ENCODE results near the gene GRIK4. TPM values are rescaled to one million over a fixed set of nuclear protein-coding genes. Genes with fewer than 3 reads are reported as not detected.

The GRIK4 gene
- total and polyA plus RNA-seq, 2 donors (not counting 1 experiment from before 2014, with no cell fraction given): 0.12 to 0.27 TPM

DNA sequence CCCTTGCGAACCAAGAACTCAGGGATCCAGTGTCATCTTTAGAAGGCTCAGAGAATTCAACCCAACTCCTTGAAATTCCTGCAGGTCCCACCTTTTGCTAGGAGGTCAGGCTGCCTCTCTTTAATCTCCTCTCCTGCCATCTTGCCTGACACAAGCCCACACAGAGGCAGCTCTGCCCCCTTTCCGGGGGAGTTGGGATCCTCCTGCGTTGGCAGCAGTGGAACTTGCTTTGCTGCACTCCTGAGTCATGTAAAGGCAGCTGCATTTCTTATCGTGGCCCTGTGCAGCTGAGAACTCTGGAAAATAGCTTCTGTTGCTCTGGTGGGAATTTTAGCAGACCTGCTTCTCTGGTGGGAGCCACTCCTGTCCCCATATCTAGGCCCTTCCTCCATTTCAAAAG is 370.0 kb downstream of the GRIK4 start:
- H3K4me1 Mint-ChIP-seq: no peaks in the 10 kb centered on the region
- H3K27me3 Mint-ChIP-seq: peaks cover 28% of the 10 kb centered on the region
- intact Hi-C loops (cut with micrococcal nuclease): no loop called here
- Histone ChIP-seq H3K9me3 (ENCODE audit: control extremely low read depth in 1 of 3, control insufficient read depth in 2 of 3, insufficient read depth in 1 of 3, low read length in 2 of 3) (no peaks in the 10 kb centered on the region), H3K27me3 (replicated peaks in 1 of 4; ENCODE audit: control extremely low read depth in 1 of 4, control insufficient read depth in 3 of 4, insufficient read depth in 4 of 4, low read length in 3 of 4) (no peaks in the 10 kb centered on the region), H3K4me3 (ENCODE audit: control extremely low read depth in 1 of 5, extremely low read depth in 1 of 5, insufficient read depth in 1 of 5, low read depth in 2 of 5, low read length in 4 of 5) (no peak overlapping the region), H3K27ac (ENCODE audit: low read length in 2 of 2) (no peak overlapping the region), H2AFZ (ENCODE audit: insufficient read depth, low read depth, low read length, poor library complexity, severe bottlenecking) (no peak overlapping the region), H3K36me3 (replicated peaks in 1 of 2; ENCODE audit: control extremely low read depth in 1 of 2, control insufficient read depth in 1 of 2, extremely low read depth in 1 of 2, insufficient read depth in 2 of 2, low read length in 1 of 2) (no peaks in the 10 kb centered on the region), H3K79me2 (ENCODE audit: control insufficient read depth, insufficient read depth, low read length) (no peaks in the 10 kb centered on the region), H3K9ac (ENCODE audit: low read length) (no peak overlapping the region), H4K20me1 (ENCODE audit: control insufficient read depth, insufficient read depth, low read length, poor library complexity, severe bottlenecking) (no peaks in the 10 kb centered on the region), H3K4me2 (replicated peaks; ENCODE audit: low read depth, low read length, poor library complexity, severe bottlenecking) (no peak overlapping the region), H3K4me1 (ENCODE audit: control insufficient read depth in 2 of 2, insufficient read depth in 2 of 2, low read length in 2 of 2) (no peaks in the 10 kb centered on the region)
- H3K4me3 Mint-ChIP-seq: no peak overlapping the region
- H3K27ac Mint-ChIP-seq: no peak overlapping the region
- no peak for DNase-seq
- POLR2A ChIA-PET: no interaction called here
- 73% methylated on average over 4 of the region's 4 CpGs for WGBS (ENCODE audit: insufficient coverage)
- ATAC-seq (ENCODE audit: low read depth): no peak
- CTCF ChIA-PET: interaction anchor here (1.1 kb wide), 1 partner anchor 401 kb away, joined by 3 read pairs; no protein-coding TSS in a partner anchor
- no peaks in the 10 kb centered on the region for H3K9me3 Mint-ChIP-seq (ENCODE audit: insufficient read depth)
- no peak for TF ChIP-seq EZH2 (IDR thresholded peaks at IDR 0.05; ENCODE audit: borderline replicate concordance, insufficient read depth, low read depth, low read length, poor library complexity, severe bottlenecking)
- TF ChIP-seq, protein P1, sequence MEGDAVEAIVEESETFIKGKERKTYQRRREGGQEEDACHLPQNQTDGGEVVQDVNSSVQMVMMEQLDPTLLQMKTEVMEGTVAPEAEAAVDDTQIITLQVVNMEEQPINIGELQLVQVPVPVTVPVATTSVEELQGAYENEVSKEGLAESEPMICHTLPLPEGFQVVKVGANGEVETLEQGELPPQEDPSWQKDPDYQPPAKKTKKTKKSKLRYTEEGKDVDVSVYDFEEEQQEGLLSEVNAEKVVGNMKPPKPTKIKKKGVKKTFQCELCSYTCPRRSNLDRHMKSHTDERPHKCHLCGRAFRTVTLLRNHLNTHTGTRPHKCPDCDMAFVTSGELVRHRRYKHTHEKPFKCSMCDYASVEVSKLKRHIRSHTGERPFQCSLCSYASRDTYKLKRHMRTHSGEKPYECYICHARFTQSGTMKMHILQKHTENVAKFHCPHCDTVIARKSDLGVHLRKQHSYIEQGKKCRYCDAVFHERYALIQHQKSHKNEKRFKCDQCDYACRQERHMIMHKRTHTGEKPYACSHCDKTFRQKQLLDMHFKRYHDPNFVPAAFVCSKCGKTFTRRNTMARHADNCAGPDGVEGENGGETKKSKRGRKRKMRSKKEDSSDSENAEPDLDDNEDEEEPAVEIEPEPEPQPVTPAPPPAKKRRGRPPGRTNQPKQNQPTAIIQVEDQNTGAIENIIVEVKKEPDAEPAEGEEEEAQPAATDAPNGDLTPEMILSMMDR (IDR thresholded peaks at IDR 0.05): no peak

DNA sequence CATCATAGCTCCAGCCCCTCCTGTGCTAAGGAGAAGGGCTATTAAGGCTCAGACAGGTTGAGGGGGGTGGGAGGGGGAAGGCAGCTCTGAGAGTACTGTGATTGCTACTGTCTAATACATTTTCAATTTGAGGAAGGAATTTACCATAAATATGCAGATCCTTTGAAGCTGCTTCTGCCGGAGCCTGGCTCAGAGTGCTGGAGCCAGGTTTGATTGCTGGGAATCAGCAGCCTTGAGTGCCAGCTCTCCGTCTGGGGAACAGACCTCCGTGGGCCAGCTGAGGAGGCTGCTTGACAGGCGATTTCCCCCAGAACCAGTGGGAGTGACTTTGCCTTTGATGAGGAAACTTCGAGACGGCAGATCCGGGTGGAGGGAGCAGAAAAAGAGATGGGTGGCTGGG is 370.6 kb downstream of the GRIK4 start:
- H3K27ac ChIP-seq (ENCODE audit: low read length in 2 of 2): no peak overlapping the region
- ATAC-seq (ENCODE audit: low read depth) (no peak), DNase-seq (no peak)
- Mint-ChIP-seq H3K27ac (no peak overlapping the region), H3K27me3 (peaks cover 32% of the 10 kb centered on the region), H3K4me1 (no peaks in the 10 kb centered on the region), H3K4me3 (no peak overlapping the region), H3K9me3 (ENCODE audit: insufficient read depth) (no peaks in the 10 kb centered on the region)
- H4K20me1 ChIP-seq (ENCODE audit: control insufficient read depth, insufficient read depth, low read length, poor library complexity, severe bottlenecking): no peaks in the 10 kb centered on the region
- H3K9ac ChIP-seq (ENCODE audit: low read length): no peak overlapping the region
- no peaks in the 10 kb centered on the region for H3K27me3 ChIP-seq (replicated peaks in 1 of 4; ENCODE audit: control extremely low read depth in 1 of 4, control insufficient read depth in 3 of 4, insufficient read depth in 4 of 4, low read length in 3 of 4)
- H3K4me2 ChIP-seq (replicated peaks; ENCODE audit: low read depth, low read length, poor library complexity, severe bottlenecking): no peak overlapping the region
- no peaks in the 10 kb centered on the region for H3K79me2 ChIP-seq (ENCODE audit: control insufficient read depth, insufficient read depth, low read length)
- CTCF ChIA-PET: no interaction called here
- TF ChIP-seq, protein P1 (IDR thresholded peaks at IDR 0.05): no peak
- no peak overlapping the region for H2AFZ ChIP-seq (ENCODE audit: insufficient read depth, low read depth, low read length, poor library complexity, severe bottlenecking)
- no peak overlapping the region for H3K4me3 ChIP-seq (ENCODE audit: control extremely low read depth in 1 of 5, extremely low read depth in 1 of 5, insufficient read depth in 1 of 5, low read depth in 2 of 5, low read length in 4 of 5)
- H3K9me3 ChIP-seq (ENCODE audit: control extremely low read depth in 1 of 3, control insufficient read depth in 2 of 3, insufficient read depth in 1 of 3, low read length in 2 of 3): no peaks in the 10 kb centered on the region
- H3K4me1 ChIP-seq (ENCODE audit: control insufficient read depth in 2 of 2, insufficient read depth in 2 of 2, low read length in 2 of 2): no peaks in the 10 kb centered on the region
- POLR2A ChIA-PET: no interaction called here
- intact Hi-C loops (cut with micrococcal nuclease): no loop called here
- H3K36me3 ChIP-seq (replicated peaks in 1 of 2; ENCODE audit: control extremely low read depth in 1 of 2, control insufficient read depth in 1 of 2, extremely low read depth in 1 of 2, insufficient read depth in 2 of 2, low read length in 1 of 2): no peaks in the 10 kb centered on the region
- WGBS (ENCODE audit: insufficient coverage): 63% methylated on average over 7 of the region's 7 CpGs
